Measurements from ENCODE around the gene TSSK3.
"Not testable (repeated sequence)": the region's sequence is repeated elsewhere in the genome, so short reads cannot be mapped to it uniquely, and the experiment has no call there.

TSSK3 gene

GRCh38 chr1:32338637-32339145, 23.6 kb upstream of the TSSK3 start:
- no peak for DNase-seq (ENCODE audit: low spot score)

DNA sequence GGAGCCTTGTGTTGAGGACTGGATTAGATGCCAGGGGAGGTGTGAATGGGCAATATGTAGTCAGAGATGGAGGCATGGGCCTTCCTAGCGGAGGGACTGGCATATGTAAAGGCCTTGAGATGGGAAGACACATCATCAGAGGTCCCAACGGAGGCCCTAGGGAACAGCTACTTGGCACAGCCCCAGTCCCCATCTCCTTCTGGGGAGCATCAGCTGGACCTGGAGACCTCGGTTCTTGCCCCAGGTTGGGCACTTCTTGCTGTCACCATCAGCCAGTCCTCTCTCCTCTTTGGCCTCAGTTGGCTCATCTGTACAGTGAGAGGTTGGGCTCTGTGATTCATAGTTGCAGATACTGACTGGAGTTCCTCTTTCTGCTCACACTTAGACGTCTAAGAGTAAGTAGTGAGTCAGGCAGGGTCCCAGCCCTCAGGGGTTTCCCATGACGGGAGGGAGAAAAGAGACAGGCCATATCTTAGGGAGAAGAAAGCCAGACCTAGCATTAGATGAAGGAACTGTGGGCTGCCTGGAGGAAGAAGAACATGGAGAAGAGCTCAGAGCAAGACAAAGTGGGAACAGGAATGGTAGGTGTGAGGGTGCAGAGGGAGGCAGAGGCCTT, 22.9 kb upstream of the TSSK3 start:
- no peak for DNase-seq (ENCODE audit: low spot score)

DNA sequence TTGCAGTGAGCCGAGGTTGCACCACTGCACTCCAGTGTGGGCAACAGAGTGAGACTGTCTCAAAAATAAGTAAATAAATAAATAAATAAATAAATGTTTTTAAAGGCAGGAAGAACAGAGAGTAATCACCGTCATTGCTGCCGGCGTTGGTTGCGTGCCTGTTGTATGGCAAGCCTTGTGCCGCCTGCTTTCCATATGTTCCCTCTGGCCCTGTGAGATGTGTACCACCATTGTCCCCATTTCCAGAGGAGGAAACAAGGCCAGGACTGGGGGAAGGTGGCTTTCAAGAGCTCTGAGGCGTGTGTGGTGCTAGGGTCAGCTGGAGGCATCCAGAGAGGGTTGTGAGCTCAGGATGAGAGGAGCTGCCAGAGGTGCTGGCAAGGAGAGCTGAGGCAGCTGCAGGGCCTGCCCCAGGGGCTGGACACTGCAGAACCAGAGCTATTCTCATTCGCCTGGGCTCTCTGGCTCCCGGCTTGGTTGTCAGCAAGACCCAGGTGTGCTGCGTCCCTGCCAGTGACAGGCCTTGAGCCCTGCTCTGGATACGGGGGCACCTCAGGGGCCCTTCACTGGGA, 21.1 kb upstream of the TSSK3 start:
- DNase-seq (ENCODE audit: low spot score): no peak

DNA sequence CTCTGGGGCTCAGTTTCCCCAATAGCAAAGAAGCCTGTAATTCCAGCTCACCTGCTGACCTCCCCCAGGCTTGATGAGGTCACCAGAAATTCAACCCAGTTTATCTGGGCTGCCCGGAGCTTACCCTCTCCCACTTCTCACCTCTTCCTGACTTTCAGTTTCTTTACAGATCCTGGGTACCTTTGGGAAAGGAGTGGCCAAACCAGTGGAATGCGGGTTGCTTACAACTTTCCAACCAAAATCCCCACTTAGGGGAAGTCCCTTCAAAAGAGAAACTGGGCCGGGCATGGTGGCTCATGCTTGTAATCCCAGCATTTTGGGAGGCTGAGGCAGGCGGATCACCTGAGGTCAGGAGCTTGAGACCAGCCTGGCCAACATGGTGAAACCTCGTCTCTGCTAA, 20.4 kb upstream of the TSSK3 start:
- DNase-seq (ENCODE audit: low spot score): no peak

DNA sequence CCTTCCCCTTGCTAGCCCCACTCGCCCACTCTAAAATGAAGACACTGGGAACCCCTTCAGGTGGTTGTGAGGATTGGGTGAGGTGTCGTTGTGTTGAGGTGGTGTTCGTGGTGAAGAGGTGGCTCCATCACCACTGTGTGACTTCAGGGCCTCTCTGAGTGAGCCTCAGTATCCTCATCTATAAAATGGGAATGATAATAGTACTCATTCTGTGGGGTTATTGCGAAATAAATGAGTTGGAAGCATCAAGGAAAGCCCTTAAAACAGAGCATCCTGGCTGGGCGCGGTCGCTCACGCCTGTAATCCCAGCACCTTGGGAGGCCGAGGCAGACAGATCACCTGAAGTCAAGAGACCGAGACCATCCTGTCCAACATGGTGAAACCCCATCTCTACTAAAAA, 19.6 kb upstream of the TSSK3 start:
- no peak for DNase-seq (ENCODE audit: low spot score)

DNA sequence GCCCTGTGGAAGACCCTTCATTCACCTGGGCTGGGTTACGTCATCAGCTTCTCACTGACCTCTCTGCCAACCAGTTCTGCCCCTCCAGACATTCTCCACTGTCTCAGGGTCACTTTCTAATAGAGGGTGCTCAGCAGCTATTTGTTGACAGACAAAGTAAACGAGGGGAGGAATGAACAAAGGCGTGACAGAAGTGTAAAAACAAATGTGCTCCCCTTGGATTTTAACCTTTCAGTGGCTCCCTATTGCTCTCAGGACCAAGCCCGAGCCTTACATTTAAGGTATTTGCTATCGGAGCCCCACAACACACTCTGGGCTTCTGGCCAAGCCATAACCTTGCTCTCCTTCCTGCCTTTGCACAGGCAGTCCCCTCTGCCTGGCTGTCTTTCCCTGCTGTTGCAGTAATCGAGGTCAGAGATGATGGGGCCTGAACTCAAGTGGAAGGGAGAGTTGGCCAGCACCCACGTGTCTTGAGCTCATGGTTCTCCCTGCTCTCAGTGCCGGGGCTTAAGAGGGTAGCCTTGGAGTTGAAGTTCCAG, 17.0 kb upstream of the TSSK3 start:
- DNase-seq (ENCODE audit: low spot score): no peak

DNA sequence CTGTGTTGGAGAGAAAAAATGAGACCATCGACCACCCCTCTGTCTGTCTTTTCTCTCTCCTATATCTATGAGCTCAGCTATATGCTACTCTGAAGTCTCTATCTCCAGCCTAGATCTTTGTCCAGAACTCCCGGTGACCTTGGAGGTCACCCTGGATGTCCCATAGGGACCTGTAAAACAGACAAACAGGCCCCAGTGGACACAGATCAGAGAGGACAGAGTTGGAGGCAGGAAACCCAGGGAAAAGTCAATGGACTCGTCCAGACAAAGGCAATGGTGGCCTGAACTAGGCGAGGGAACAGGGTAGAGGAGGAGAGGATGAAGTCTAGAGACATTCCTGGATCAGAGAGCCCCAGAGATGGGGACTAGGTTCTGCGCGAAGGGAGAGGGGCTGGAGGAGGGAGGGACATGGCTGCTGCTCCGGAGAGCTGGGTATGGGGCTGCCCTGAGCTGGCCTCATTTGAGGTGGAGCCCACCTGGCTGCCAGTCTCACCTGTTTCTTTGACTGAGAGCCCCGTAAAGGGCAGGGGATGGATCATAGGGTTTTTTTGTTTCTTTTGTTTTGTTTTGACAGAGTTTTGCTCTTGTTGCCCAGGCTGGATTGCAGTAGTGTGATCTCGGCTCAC, 15.7 kb upstream of the TSSK3 start:
- no peak for DNase-seq (ENCODE audit: low spot score)

GRCh38 chr1:32349211-32349708, 13.1 kb upstream of the TSSK3 start:
- DNase-seq (ENCODE audit: low spot score): no peak

- DNase-seq (ENCODE audit: low spot score): peak; percentile 84
Observed at GRCh38 chr1:32350785-32351398, 11.4 kb upstream of the TSSK3 start.

DNA sequence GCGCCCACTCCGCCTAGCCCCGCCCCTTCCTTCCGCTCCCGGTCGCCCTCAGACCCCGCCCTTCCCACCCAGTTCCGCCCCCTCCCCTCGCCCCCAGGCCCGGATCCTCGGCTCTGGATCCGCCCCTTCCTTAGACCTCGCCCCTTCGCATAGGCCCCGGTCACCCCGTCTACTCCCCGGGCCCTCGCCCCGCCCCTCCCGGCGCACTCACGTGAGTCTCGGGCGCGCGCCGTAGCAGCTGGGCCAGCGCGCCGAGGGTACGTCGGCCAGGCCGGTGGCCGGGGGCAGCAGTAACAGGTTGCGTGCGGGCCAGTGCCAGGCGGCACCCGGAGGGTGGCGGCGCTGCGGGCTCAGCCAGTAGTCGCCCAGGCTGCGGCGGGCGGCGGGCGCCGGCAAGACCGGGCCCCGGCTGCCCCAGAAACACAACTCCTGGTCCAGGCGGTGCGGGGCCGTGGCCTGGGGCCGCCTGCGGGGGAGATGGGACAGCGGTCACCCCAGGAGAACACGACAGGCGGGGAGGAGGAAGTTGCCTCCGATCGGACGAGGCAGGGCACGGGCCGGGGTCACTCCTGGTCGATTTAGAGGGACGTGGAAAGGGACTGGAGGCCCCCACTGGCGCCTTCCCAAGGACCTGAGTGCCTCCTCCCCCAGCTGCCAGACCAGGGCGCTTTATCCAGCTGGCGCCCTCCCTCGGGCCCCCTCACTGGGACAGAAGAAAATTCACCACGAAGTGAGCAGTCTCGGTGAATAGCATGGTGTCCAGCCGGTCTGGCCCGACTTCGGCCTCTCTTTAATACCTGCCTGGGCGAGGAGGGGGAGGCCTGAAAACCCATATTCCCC, 10.7 kb upstream of the TSSK3 start:
- DNase-seq (ENCODE audit: low spot score): peak; percentile 97

- DNase-seq (ENCODE audit: low spot score): no peak
Observed at GRCh38 chr1:32352239-32352745, 10.0 kb upstream of the TSSK3 start.

DNA sequence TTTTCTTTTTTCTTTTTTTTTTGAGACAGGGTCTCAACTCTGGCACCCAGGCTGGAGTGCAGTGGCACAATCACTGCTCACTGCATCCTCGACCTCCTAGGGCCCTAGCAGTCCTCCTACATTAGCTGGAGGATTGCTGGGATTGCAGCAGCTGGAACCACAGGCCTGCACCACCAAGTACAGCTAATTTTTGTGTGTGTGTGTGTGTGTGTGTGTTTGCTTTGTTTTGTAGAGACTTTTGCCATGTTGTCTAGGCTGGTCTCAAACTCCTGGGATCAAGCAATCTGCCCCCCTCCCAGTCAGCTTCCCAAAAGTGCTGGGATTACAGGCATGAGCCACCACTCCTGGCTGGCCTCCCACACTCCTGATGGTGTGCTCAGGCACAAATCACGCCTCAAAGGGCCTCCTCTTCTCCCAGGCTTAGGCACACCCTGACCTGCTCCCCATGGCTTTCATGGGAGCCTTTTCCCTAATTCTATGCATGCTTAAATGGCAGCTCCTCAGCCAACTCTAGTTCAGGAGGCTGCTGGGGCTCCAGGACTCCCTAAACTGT, 9.4 kb upstream of the TSSK3 start:
- no peak for DNase-seq (ENCODE audit: low spot score)

GRCh38 chr1:32353431-32353830, 8.9 kb upstream of the TSSK3 start:
- DNase-seq (ENCODE audit: low spot score): no peak

GRCh38 chr1:32353886-32354570, 8.3 kb upstream of the TSSK3 start:
- DNase-seq (ENCODE audit: low spot score): no peak

- DNase-seq (ENCODE audit: low spot score): not testable (repeated sequence)
Observed at GRCh38 chr1:32355778-32356177, 6.6 kb upstream of the TSSK3 start.

- DNase-seq (ENCODE audit: low spot score): no peak
Observed at GRCh38 chr1:32356478-32356877, 5.9 kb upstream of the TSSK3 start.

- DNase-seq (ENCODE audit: low spot score): no peak
Observed at GRCh38 chr1:32357614-32358013, 4.7 kb upstream of the TSSK3 start.

DNA sequence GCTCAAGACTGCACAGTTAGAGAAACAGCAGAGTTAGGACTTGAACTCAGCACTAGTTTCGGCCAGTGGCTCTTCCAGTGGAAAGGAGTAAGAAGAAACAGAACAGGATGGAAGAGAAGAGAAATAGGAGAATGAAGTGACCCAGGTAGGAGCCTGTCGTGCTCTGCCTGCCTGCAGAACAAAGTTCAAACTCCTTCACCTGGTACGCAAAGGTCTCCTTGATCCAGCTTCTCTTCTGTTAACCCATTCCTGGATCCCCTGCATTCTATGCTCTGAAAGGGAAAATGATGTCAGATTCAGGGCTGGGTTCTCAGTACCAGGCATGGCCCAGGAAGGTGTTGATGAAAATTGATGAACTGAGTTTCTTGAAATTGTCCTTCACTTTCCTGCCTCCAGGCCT, 3.9 kb upstream of the TSSK3 start:
- no peak for DNase-seq (ENCODE audit: low spot score)

GRCh38 chr1:32361308-32361673, 1.0 kb upstream of the TSSK3 start:
- DNase-seq (ENCODE audit: low spot score): no peak

GRCh38 chr1:32361674-32362473, 465 bp upstream of the TSSK3 start:
- peak; percentile 46 for DNase-seq (ENCODE audit: low spot score)

Data from AG08395 (cell line).